Tibial artery (tissue), 4 donors: ENCODE data around the gene HGFAC.

ENCODE experiments used
- DNase-seq, 2 donors: peaks; one replicate each; pipeline ENCODE4 v3.0.0-alpha.2; 2019
- H3K27ac ChIP-seq, 2 donors: fragments of 200-600 bp; sonication (generic) in 1 of 2; 1 replicate in 1 of 2; 2 replicates in 1 of 2; pipeline ENCODE4 v1.5.1; 2018 to 2019; ENCODE audit warnings: mild to moderate bottlenecking in 1 of 2
- H3K27me3 ChIP-seq, 2 donors: fragments of 200-600 bp; sonication (generic) in 1 of 2; one replicate each; pipeline versions ENCODE4 v1.5.1 to v1.6.0; 2016 to 2019
- H3K36me3 ChIP-seq, 3 donors: fragments of 200-600 bp; sonication (generic) in 2 of 3; one replicate each; pipeline ENCODE4 v1.5.1; 2016 to 2019; ENCODE audit warnings: mild to moderate bottlenecking in 2 of 3
- H3K4me1 ChIP-seq, 4 donors: fragments of 200-600 bp; sonication (generic) in 2 of 4; 1 replicate in 3 of 4; 2 replicates in 1 of 4; pipeline ENCODE4 v1.5.1; 2016 to 2019
- H3K4me3 ChIP-seq, 2 donors: fragments of 200-600 bp; sonication (generic) in 1 of 2; 1 replicate in 1 of 2; 2 replicates in 1 of 2; pipeline ENCODE4 v1.5.1; 2018 to 2019; ENCODE audit warnings: mild to moderate bottlenecking in 2 of 2
- H3K9me3 ChIP-seq, 3 donors: fragments of 200-600 bp; sonication (generic) in 1 of 3; one replicate each; pipeline ENCODE4 v1.5.1; 2016 to 2019
- CTCF ChIP-seq, 2 experiments: fragments of 200-600 bp in 1 of 2; fragments of 450-650 bp in 1 of 2; IDR thresholded peaks; one replicate each; pipeline ENCODE4 v1.5.1; 2017 to 2019; ENCODE audit warnings: antibody characterized with exemption in 2 of 2, mild to moderate bottlenecking in 1 of 2, moderate library complexity in 1 of 2
- intact Hi-C: fragments of 100-400 bp; cut with DNase I; formaldehyde crosslinking; loops from one replicate; pipeline ENCODE4 v1.15.0; 2023; ENCODE audit warnings: low total_unique reads

The HGFAC gene

GRCh38 chr4:3416270-3416669 is 25.5 kb upstream of the HGFAC start:
- Histone ChIP-seq H3K4me3 (no peak overlapping the region), H3K27ac (no peak overlapping the region), H3K27me3 (no peaks in the 10 kb centered on the region), H3K36me3 (peaks cover 12 to 51% (median 21%) of the 10 kb centered on the region in 3 donors), H3K9me3 (no peaks in the 10 kb centered on the region), H3K4me1 (no peaks in the 10 kb centered on the region)
- peak in 1 of 2 donors; percentile 31 for DNase-seq
- TF ChIP-seq CTCF (IDR thresholded peaks at IDR 0.05): no peak
- intact Hi-C loops: no loop called here

GRCh38 chr4:3416821-3417221 is 24.9 kb upstream of the HGFAC start:
- Histone ChIP-seq H3K36me3 (peaks cover 12 to 57% (median 21%) of the 10 kb centered on the region in 3 donors), H3K27me3 (no peaks in the 10 kb centered on the region), H3K27ac (no peak overlapping the region), H3K9me3 (no peaks in the 10 kb centered on the region), H3K4me1 (no peaks in the 10 kb centered on the region), H3K4me3 (no peak overlapping the region)
- intact Hi-C loops: no loop called here
- TF ChIP-seq CTCF (IDR thresholded peaks at IDR 0.05): no peak
- peak in 1 of 2 donors; percentile 54 for DNase-seq

- TF ChIP-seq CTCF (IDR thresholded peaks at IDR 0.05): no peak
- H3K4me1 ChIP-seq: no peaks in the 10 kb centered on the region
- no peaks in the 10 kb centered on the region for H3K27me3 ChIP-seq
- H3K4me3 ChIP-seq: no peak overlapping the region
- H3K36me3 ChIP-seq: peaks cover 12 to 63% (median 25%) of the 10 kb centered on the region in 3 donors
- DNase-seq: peak in 1 of 2 donors; percentile 47
- H3K27ac ChIP-seq: no peak overlapping the region
- no peaks in the 10 kb centered on the region for H3K9me3 ChIP-seq
- intact Hi-C loops: no loop called here
These were observed 24.3 kb upstream of the HGFAC start for GRCh38 chr4:3417448-3417847.

GRCh38 chr4:3418029-3418762 is 23.6 kb upstream of the HGFAC start:
- H3K4me3 ChIP-seq: no peak overlapping the region
- no peaks in the 10 kb centered on the region for H3K4me1 ChIP-seq
- peaks cover 12 to 70% (median 33%) of the 10 kb centered on the region in 3 donors for H3K36me3 ChIP-seq
- no peak for TF ChIP-seq CTCF (IDR thresholded peaks at IDR 0.05)
- no peak overlapping the region for H3K27ac ChIP-seq
- no peaks in the 10 kb centered on the region for H3K27me3 ChIP-seq
- DNase-seq: peak in 1 of 2 donors; percentile 50
- H3K9me3 ChIP-seq: no peaks in the 10 kb centered on the region
- intact Hi-C loops: no loop called here

- Histone ChIP-seq H3K27ac (no peak overlapping the region), H3K36me3 (peaks cover 19 to 89% (median 46%) of the 10 kb centered on the region in 3 donors), H3K27me3 (no peaks in the 10 kb centered on the region), H3K4me1 (no peaks in the 10 kb centered on the region), H3K9me3 (no peaks in the 10 kb centered on the region), H3K4me3 (no peak overlapping the region)
- TF ChIP-seq CTCF (IDR thresholded peaks at IDR 0.05): no peak
- DNase-seq: peak in 1 of 2 donors; percentile 40
- intact Hi-C loops: loop anchor here (10.0 kb wide), 1 partner anchor 55 kb away; no protein-coding TSS in a partner anchor
These were observed 21.7 kb upstream of the HGFAC start for GRCh38 chr4:3419836-3420605.
